RWPE2 (cell line): Measurements from ENCODE around the gene ZNF865.

Source experiments
- ATAC-seq: fragments of 200-7000 bp; cut with Tn5 transposase; 3 replicates; pipeline ENCODE4 v1.9.1; 2021; ENCODE audit warnings: low read depth
- DNase-seq: peaks from one replicate; pipeline ENCODE4 v3.0.0-alpha.2; 2020; ENCODE audit warnings: low spot score
- H3K27ac ChIP-seq: fragments of 450-650 bp; 2 replicates; pipeline ENCODE4 v1.5.1; 2017; ENCODE audit warnings: mild to moderate bottlenecking; ENCODE audit not compliant: poor library complexity, severe bottlenecking
- H3K27me3 ChIP-seq: fragments of 250-450 bp; sonication (Bioruptor Pico); 2 replicates; pipeline ENCODE4 v1.5.1; 2021; ENCODE audit warnings: mild to moderate bottlenecking, moderate library complexity; ENCODE audit not compliant: insufficient read depth, poor library complexity, severe bottlenecking
- H3K36me3 ChIP-seq: fragments of 250-450 bp; sonication (Bioruptor Pico); 2 replicates; pipeline ENCODE4 v1.5.1; 2020; ENCODE audit warnings: low read depth, mild to moderate bottlenecking, moderate library complexity
- H3K4me1 ChIP-seq: fragments of 250-450 bp; sonication (Bioruptor Pico); 2 replicates; pipeline ENCODE4 v1.5.1; 2021; ENCODE audit warnings: mild to moderate bottlenecking, moderate library complexity; ENCODE audit not compliant: insufficient read depth, poor library complexity, severe bottlenecking
- H3K4me3 ChIP-seq: fragments of 250-450 bp; sonication (Bioruptor Pico); 2 replicates; pipeline ENCODE4 v1.5.1; 2021; ENCODE audit warnings: mild to moderate bottlenecking, moderate library complexity; ENCODE audit not compliant: severe bottlenecking
- H3K9me3 ChIP-seq: fragments of 250-450 bp; sonication (Bioruptor Pico); 2 replicates; pipeline ENCODE4 v1.5.1; 2021; ENCODE audit warnings: mild to moderate bottlenecking, moderate library complexity; ENCODE audit not compliant: severe bottlenecking
- CTCF ChIP-seq: fragments of 450-650 bp; IDR thresholded peaks from one replicate; pipeline ENCODE4 v1.5.1; 2017; ENCODE audit warnings: mild to moderate bottlenecking, moderate library complexity; ENCODE audit not compliant: poor library complexity, severe bottlenecking

Gene ZNF865

GRCh38 chr19:55640577-55641425 lies 35.4 kb downstream of the ZNF865 start, which contains the start of gene ZNF580:
TSS of gene ZNF580 (plus strand) at chr19:55641002. CDS start at chr19:55642509, 1,507 bp downstream.
- Histone ChIP-seq H3K27ac (peak within 1 kb of the TSS; percentile 89), H3K27me3 (no peaks in the 10 kb centered on the region), H3K9me3 (no peaks in the 10 kb centered on the region), H3K4me3 (peak within 1 kb of the TSS; percentile 47), H3K4me1 (peaks cover 4% of the 10 kb centered on the region), H3K36me3 (peaks cover 16% of the 10 kb centered on the region)
- TF ChIP-seq CTCF: no peak
- DNase-seq: no peak
- ATAC-seq: peak; percentile 49

GRCh38 chr19:55641426-55642152 lies 36.1 kb downstream of the ZNF865 start:
- peak overlapping the region; percentile 89 for H3K27ac ChIP-seq
- H3K27me3 ChIP-seq: no peaks in the 10 kb centered on the region
- H3K4me3 ChIP-seq: peak overlapping the region; percentile 47
- H3K36me3 ChIP-seq: peaks cover 17% of the 10 kb centered on the region
- H3K9me3 ChIP-seq: no peaks in the 10 kb centered on the region
- H3K4me1 ChIP-seq: no peaks in the 10 kb centered on the region
- DNase-seq (no peak), ATAC-seq (peak; percentile 19)
- no peak for TF ChIP-seq CTCF

DNA sequence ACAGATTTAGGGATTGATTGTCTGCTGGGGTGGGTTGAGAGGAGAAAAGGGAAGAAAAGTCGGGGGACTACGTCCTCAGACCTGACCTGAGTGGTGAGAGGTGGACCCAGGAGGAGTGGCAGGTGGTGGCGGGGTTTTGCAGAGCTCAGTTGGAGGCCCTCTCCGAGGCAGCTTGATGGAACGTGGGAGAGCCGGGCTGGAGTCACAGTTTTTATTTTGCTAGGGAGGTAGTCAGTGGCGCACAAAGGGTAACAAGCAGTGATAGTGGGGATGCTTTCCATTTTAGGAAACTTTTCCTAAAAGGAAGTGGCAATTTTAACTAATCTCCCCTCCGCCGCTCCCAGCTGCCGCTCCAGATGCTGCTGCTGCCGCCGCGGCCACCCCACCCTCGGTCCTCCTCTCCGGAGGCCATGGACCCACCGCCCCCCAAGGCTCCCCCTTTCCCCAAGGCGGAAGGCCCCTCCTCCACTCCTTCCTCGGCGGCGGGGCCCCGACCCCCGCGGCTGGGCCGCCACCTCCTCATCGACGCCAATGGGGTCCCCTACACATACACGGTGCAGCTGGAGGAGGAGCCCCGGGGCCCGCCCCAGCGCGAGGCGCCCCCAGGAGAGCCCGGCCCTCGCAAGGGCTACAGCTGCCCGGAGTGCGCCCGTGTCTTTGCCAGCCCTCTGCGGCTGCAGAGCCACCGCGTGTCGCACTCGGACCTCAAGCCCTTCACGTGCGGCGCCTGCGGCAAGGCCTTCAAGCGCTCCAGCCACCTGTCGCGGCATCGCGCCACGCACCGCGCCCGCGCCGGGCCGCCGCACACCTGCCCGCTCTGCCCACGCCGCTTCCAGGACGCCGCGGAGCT lies 36.9 kb downstream of the ZNF865 start:
- Histone ChIP-seq H3K4me1 (no peaks in the 10 kb centered on the region), H3K27ac (peak overlapping the region; percentile 89)
- TF ChIP-seq CTCF: no peak

DNA sequence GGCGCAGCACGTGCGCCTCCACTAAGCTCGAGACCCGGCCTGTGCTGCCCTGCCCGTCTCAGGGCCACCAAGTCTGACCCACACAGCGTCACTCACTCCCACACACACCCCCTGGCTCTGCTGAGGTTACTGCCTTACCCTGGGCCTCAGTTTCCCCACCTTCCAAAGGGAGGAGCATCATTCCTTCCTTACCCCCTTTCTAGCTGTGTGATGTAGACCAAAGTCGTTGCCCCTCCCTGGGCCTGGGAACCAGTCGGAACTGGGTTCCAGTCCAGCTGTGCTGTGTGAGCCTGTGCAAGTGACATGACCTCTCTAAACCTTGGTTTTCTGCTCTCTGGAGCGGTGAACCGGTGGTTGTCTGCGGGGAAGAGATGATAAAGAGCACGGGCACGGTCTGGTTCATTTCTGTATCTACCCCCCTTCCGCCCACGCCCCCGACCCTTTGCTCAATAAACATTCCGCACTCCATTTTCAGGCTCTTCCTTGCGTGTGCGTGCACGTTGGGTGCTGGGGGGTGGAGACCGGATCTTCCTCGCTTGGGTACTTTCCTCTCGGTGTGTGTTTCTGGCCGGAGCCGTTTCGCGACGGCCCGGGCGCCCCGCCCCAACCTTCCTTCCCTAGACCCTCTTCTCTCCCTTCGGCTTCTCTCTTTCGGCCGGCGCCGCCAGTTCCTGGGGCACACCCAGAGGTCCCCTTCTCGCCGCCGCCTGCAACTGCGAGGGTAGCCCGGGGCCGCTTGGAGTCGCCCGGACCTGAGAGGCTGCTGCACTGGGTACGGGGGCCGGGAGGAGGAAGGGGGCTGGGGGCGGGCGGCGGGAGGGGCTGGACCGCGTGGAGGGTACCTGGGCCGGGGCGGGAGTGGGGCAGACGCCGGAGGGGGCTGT lies 37.8 kb downstream of the ZNF865 start, which contains the start of gene ZNF581:
ZNF581 (plus strand) TSS at position 647 of the 884 bp plus-strand sequence. CDS start 923 bp downstream, outside the sequence.
- Histone ChIP-seq H3K4me3 (peak within 1 kb of the TSS; percentile 47), H3K27me3 (no peaks in the 10 kb centered on the region), H3K36me3 (peaks cover 21% of the 10 kb centered on the region), H3K4me1 (no peaks in the 10 kb centered on the region), H3K9me3 (no peaks in the 10 kb centered on the region), H3K27ac (peak within 1 kb of the TSS; percentile 89)
- DNase-seq: no peak
- ATAC-seq: peak; percentile 47
- no peak for TF ChIP-seq CTCF

More for the DNA sequence above, 36.9 kb downstream of the ZNF865 start:
- peak overlapping the region; percentile 47 for H3K4me3 ChIP-seq
- no peak for DNase-seq
- H3K36me3 ChIP-seq: peaks cover 21% of the 10 kb centered on the region
- H3K27me3 ChIP-seq: no peaks in the 10 kb centered on the region
- H3K9me3 ChIP-seq: no peaks in the 10 kb centered on the region
- ATAC-seq: peak; percentile 8; the same call in 1 of the 3 replicates
